A204.1 (cell line): ENCODE data around the gene FSTL4.

Experiments
- FAIRE-seq: peaks from 2 replicates; lab custom pipeline; 2012; peaks lifted over from hg19 to GRCh38; lab: Jason Lieb, UNC

FSTL4 gene

GRCh38 chr5:133426264-133426663, 186.1 kb downstream of the FSTL4 start:
- FAIRE-seq: no peak

GRCh38 chr5:133425764-133426163, 186.6 kb downstream of the FSTL4 start:
- FAIRE-seq: no peak

GRCh38 chr5:133425222-133425621, 187.1 kb downstream of the FSTL4 start:
- no peak for FAIRE-seq

GRCh38 chr5:133423618-133424282, 188.6 kb downstream of the FSTL4 start:
- no peak for FAIRE-seq

- no peak for FAIRE-seq
Measured at GRCh38 chr5:133423011-133423617, 189.2 kb downstream of the FSTL4 start.

GRCh38 chr5:133421806-133422205, 190.5 kb downstream of the FSTL4 start:
- no peak for FAIRE-seq

GRCh38 chr5:133421394-133421793, 190.9 kb downstream of the FSTL4 start:
- FAIRE-seq: no peak

- FAIRE-seq: no peak
Measured at GRCh38 chr5:133420440-133421301, 191.7 kb downstream of the FSTL4 start.

- FAIRE-seq: no peak
Measured at GRCh38 chr5:133415906-133416305, 196.4 kb downstream of the FSTL4 start.

GRCh38 chr5:133415506-133415905, 196.8 kb downstream of the FSTL4 start:
- FAIRE-seq: no peak

GRCh38 chr5:133412661-133413060, 199.7 kb downstream of the FSTL4 start:
- FAIRE-seq: no peak

- no peak for FAIRE-seq
Measured at GRCh38 chr5:133410335-133410828, 202.0 kb downstream of the FSTL4 start.

GRCh38 chr5:133409210-133409674, 203.1 kb downstream of the FSTL4 start:
- FAIRE-seq: no peak

GRCh38 chr5:133408322-133408721, 204.0 kb downstream of the FSTL4 start:
- no peak for FAIRE-seq

GRCh38 chr5:133406977-133407632, 205.2 kb downstream of the FSTL4 start:
- no peak for FAIRE-seq

GRCh38 chr5:133406208-133406976, 205.9 kb downstream of the FSTL4 start:
- FAIRE-seq: no peak

- FAIRE-seq: no peak
Measured at GRCh38 chr5:133405275-133406034, 206.9 kb downstream of the FSTL4 start.

- no peak for FAIRE-seq
Measured at GRCh38 chr5:133404724-133405123, 207.6 kb downstream of the FSTL4 start.

GRCh38 chr5:133403741-133404364, 208.5 kb downstream of the FSTL4 start:
- FAIRE-seq: no peak

- no peak for FAIRE-seq
Measured at GRCh38 chr5:133402775-133403174, 209.6 kb downstream of the FSTL4 start.
